Measurements from ENCODE around the gene ERVFRD-1. TPM values are rescaled to one million over a fixed set of nuclear protein-coding genes. Genes with fewer than 3 reads are reported as not detected.

ERVFRD-1 gene
- total and polyA plus RNA-seq, 4 donors = 0.06 to 0.26 (median 0.13) TPM

- Histone ChIP-seq H3K4me3 (no peak overlapping the region), H3K9ac (ENCODE audit: insufficient read depth in 1 of 2, low read length in 2 of 2) (no peak overlapping the region), H3K36me3 (ENCODE audit: control insufficient read depth in 4 of 4, insufficient read depth in 4 of 4, low read length in 4 of 4) (no peaks in the 10 kb centered on the region), H3K27ac (ENCODE audit: low read depth in 1 of 2, low read length in 1 of 2) (no peak overlapping the region), H3K9me3 (ENCODE audit: control insufficient read depth in 4 of 4, insufficient read depth in 3 of 4, low read length in 3 of 4) (peaks cover 0 to 1% (median 0%) of the 10 kb centered on the region in 4 donors), H3K27me3 (ENCODE audit: control insufficient read depth in 3 of 3, insufficient read depth in 3 of 3, low read length in 2 of 3) (no peaks in the 10 kb centered on the region), H3K4me1 (ENCODE audit: control insufficient read depth in 5 of 5, insufficient read depth in 5 of 5, low read length in 5 of 5) (no peaks in the 10 kb centered on the region)
- 64 to 70% methylated on average over 3 of the region's 3 CpGs for WGBS, 2 donors
- ATAC-seq (ENCODE audit: insufficient read depth, low FRiP score) = no peak
- no peak for DNase-seq
- TF ChIP-seq CTCF (IDR thresholded peaks at IDR 0.05; ENCODE audit: control extremely low read depth, extremely low read depth) = no peak
Observed at GRCh38 chr6:11085758-11086435, 25.6 kb downstream of the ERVFRD-1 start.

GRCh38 chr6:11083956-11084355 lies 27.6 kb downstream of the ERVFRD-1 start:
- ATAC-seq (ENCODE audit: insufficient read depth, low FRiP score) (no peak), DNase-seq (no peak)
- no peak overlapping the region for H3K4me3 ChIP-seq
- 93 to 97% methylated on average over 5 of the region's 5 CpGs for WGBS, 2 donors
- H3K27me3 ChIP-seq (ENCODE audit: control insufficient read depth in 3 of 3, insufficient read depth in 3 of 3, low read length in 2 of 3) = no peaks in the 10 kb centered on the region
- H3K4me1 ChIP-seq (ENCODE audit: control insufficient read depth in 5 of 5, insufficient read depth in 5 of 5, low read length in 5 of 5) = no peaks in the 10 kb centered on the region
- no peaks in the 10 kb centered on the region for H3K36me3 ChIP-seq (ENCODE audit: control insufficient read depth in 4 of 4, insufficient read depth in 4 of 4, low read length in 4 of 4)
- no peak for TF ChIP-seq CTCF (IDR thresholded peaks at IDR 0.05; ENCODE audit: control extremely low read depth, extremely low read depth)
- H3K27ac ChIP-seq (ENCODE audit: low read depth in 1 of 2, low read length in 1 of 2) = no peak overlapping the region
- H3K9me3 ChIP-seq (ENCODE audit: control insufficient read depth in 4 of 4, insufficient read depth in 3 of 4, low read length in 3 of 4) = peaks cover 0 to 1% (median 0%) of the 10 kb centered on the region in 4 donors
- H3K9ac ChIP-seq (ENCODE audit: insufficient read depth in 1 of 2, low read length in 2 of 2) = no peak overlapping the region

GRCh38 chr6:11083491-11083890 lies 28.0 kb downstream of the ERVFRD-1 start:
- peaks cover 0 to 1% (median 0%) of the 10 kb centered on the region in 4 donors for H3K9me3 ChIP-seq (ENCODE audit: control insufficient read depth in 4 of 4, insufficient read depth in 3 of 4, low read length in 3 of 4)
- H3K36me3 ChIP-seq (ENCODE audit: control insufficient read depth in 4 of 4, insufficient read depth in 4 of 4, low read length in 4 of 4) = no peaks in the 10 kb centered on the region
- no peak overlapping the region for H3K4me3 ChIP-seq
- no peaks in the 10 kb centered on the region for H3K27me3 ChIP-seq (ENCODE audit: control insufficient read depth in 3 of 3, insufficient read depth in 3 of 3, low read length in 2 of 3)
- ATAC-seq (ENCODE audit: insufficient read depth, low FRiP score) (no peak), DNase-seq (no peak)
- no peak overlapping the region for H3K9ac ChIP-seq (ENCODE audit: insufficient read depth in 1 of 2, low read length in 2 of 2)
- TF ChIP-seq CTCF (IDR thresholded peaks at IDR 0.05; ENCODE audit: control extremely low read depth, extremely low read depth) = no peak
- no peaks in the 10 kb centered on the region for H3K4me1 ChIP-seq (ENCODE audit: control insufficient read depth in 5 of 5, insufficient read depth in 5 of 5, low read length in 5 of 5)
- no peak overlapping the region for H3K27ac ChIP-seq (ENCODE audit: low read depth in 1 of 2, low read length in 1 of 2)
- WGBS, 2 donors = 77 to 87% methylated on average over 4 of the region's 4 CpGs

GRCh38 chr6:11080296-11080695 lies 31.2 kb downstream of the ERVFRD-1 start:
- no peak for DNase-seq
- H3K36me3 ChIP-seq (ENCODE audit: control insufficient read depth in 4 of 4, insufficient read depth in 4 of 4, low read length in 4 of 4) = no peaks in the 10 kb centered on the region
- H3K4me1 ChIP-seq (ENCODE audit: control insufficient read depth in 5 of 5, insufficient read depth in 5 of 5, low read length in 5 of 5) = no peaks in the 10 kb centered on the region
- TF ChIP-seq CTCF (IDR thresholded peaks at IDR 0.05; ENCODE audit: control extremely low read depth, extremely low read depth) = no peak
- no peak overlapping the region for H3K9ac ChIP-seq (ENCODE audit: insufficient read depth in 1 of 2, low read length in 2 of 2)
- ATAC-seq (ENCODE audit: insufficient read depth, low FRiP score) = no peak
- no peak overlapping the region for H3K27ac ChIP-seq (ENCODE audit: low read depth in 1 of 2, low read length in 1 of 2)
- WGBS, 2 donors = 59 to 79% methylated on average over 3 of the region's 3 CpGs
- H3K9me3 ChIP-seq (ENCODE audit: control insufficient read depth in 4 of 4, insufficient read depth in 3 of 4, low read length in 3 of 4) = no peaks in the 10 kb centered on the region
- H3K4me3 ChIP-seq = no peak overlapping the region
- H3K27me3 ChIP-seq (ENCODE audit: control insufficient read depth in 3 of 3, insufficient read depth in 3 of 3, low read length in 2 of 3) = no peaks in the 10 kb centered on the region
